HCT116 (cell line): ENCODE measurements around the gene PRR16. TPM values are rescaled to one million over a fixed set of nuclear protein-coding genes. Genes with fewer than 3 reads are reported as not detected.
A peak's percentile ranks its signal among the peaks of the same experiment; 100 is the strongest.

Experiments
- ATAC-seq: fragments of 200-7000 bp; cut with Tn5 transposase; 2 replicates; pipeline ENCODE4 v1.9.1; 2020; ENCODE audit warnings: mild to moderate bottlenecking, moderate library complexity
- BruUV-seq: library from RNA; stranded (reverse); fragments of 400-500 nt; replicated peaks from 2 replicates; lab custom pipeline; 2021; lab: Mats Ljungman, UMichigan
- CTCF ChIA-PET: fragments of 300-600 bp; sonication (Branson Sonifier 250); formaldehyde crosslinking; loops from one replicate; lab custom pipeline; 2021; ENCODE audit warnings: antibody characterized with exemption; lab: Charles Lee
- POLR2A ChIA-PET: fragments of 300-600, 350-600 bp; sonication (Branson Sonifier 250); formaldehyde crosslinking; loops from one replicate; lab custom pipeline; 2021; ENCODE audit warnings: antibody characterized with exemption; lab: Charles Lee
- RAD21 ChIA-PET, 2 experiments: fragments of 300-600 bp; sonication (Branson Sonifier 250); formaldehyde crosslinking; loops; one replicate each; lab custom pipeline; 2023; ENCODE audit warnings: low total read pairs in 2 of 2; ENCODE audit not compliant: uncharacterized antibody in 2 of 2, unreplicated experiment in 2 of 2, low non-redundant PET in 1 of 2; lab: Charles Lee
- DNase-seq: peaks from one replicate; pipeline ENCODE4 v3.0.0-alpha.2; 2010; ENCODE audit warnings: low read depth, low spot score
- H2AFZ ChIP-seq: fragments of 200-600 bp; shearing (Covaris generic), sonication (generic); 2 replicates; pipeline ENCODE4 v1.6.1; 2017; ENCODE audit warnings: low read depth, mixed run types, mixed read lengths, antibody characterized with exemption, low read length; ENCODE audit not compliant: poor library complexity, severe bottlenecking
- H3K27ac ChIP-seq: 2 replicates; pipeline ENCODE4 v1.5.1; 2012; ENCODE audit warnings: low read depth, low read length
- H3K27me3 ChIP-seq: fragments of 200-600 bp; sonication (generic); 2 replicates; pipeline ENCODE4 v1.6.1; 2016; ENCODE audit warnings: mixed run types, low read length, mixed read lengths; ENCODE audit not compliant: insufficient read depth
- H3K36me3 ChIP-seq, 2 experiments: fragments of 200-500 bp in 1 of 2; fragments of 200-600 bp in 1 of 2; sonication (Bioruptor generic) in 1 of 2; sonication (generic) in 1 of 2; 2 replicates each; pipeline versions ENCODE4 v1.5.1 to v1.6.1; 2014 to 2016; ENCODE audit warnings: low read length in 2 of 2, inconsistent platforms in 1 of 2, mixed read lengths in 1 of 2, mixed run types in 1 of 2; ENCODE audit not compliant: insufficient read depth in 2 of 2, control insufficient read depth in 1 of 2
- H3K4me1 ChIP-seq, 2 experiments: fragments of 200-600 bp in 1 of 2; sonication (generic) in 1 of 2; 2 replicates each; pipeline versions ENCODE4 v1.5.1 to v1.6.1; 2012 to 2017; ENCODE audit warnings: low read length in 2 of 2, inconsistent platforms in 1 of 2, mild to moderate bottlenecking in 1 of 2, mixed read lengths in 1 of 2, mixed run types in 1 of 2, moderate library complexity in 1 of 2; ENCODE audit not compliant: insufficient read depth in 2 of 2, control insufficient read depth in 1 of 2
- H3K4me2 ChIP-seq: fragments of 200-600 bp; sonication (generic); 2 replicates; pipeline ENCODE4 v1.6.1; 2017; ENCODE audit warnings: mixed run types, low read length, mixed read lengths
- H3K4me3 ChIP-seq, 2 experiments: fragments of 200-600 bp in 1 of 2; sonication (generic) in 1 of 2; replicated peaks in 1 of 2; 2 replicates each; pipeline ENCODE4 v1.5.1; 2011 to 2016; ENCODE audit warnings: low read length in 2 of 2, control low read depth in 1 of 2, low read depth in 1 of 2, mild to moderate bottlenecking in 1 of 2, mixed read lengths in 1 of 2, mixed run types in 1 of 2
- H3K79me2 ChIP-seq: fragments of 200-600 bp; sonication (generic); 2 replicates; pipeline ENCODE4 v1.6.1; 2017; ENCODE audit warnings: mild to moderate bottlenecking, mixed run types, low read length, moderate library complexity, mixed read lengths; ENCODE audit not compliant: insufficient read depth
- H3K9ac ChIP-seq: fragments of 200-600 bp; sonication (generic); 2 replicates; pipeline ENCODE4 v1.6.1; 2016; ENCODE audit warnings: low read length, mixed read lengths
- H3K9me2 ChIP-seq: fragments of 200-600 bp; sonication (generic), shearing (Covaris generic); 2 replicates; pipeline ENCODE4 v1.6.1; 2017; ENCODE audit warnings: mixed run types, mild to moderate bottlenecking, moderate library complexity; ENCODE audit not compliant: insufficient read depth
- H3K9me3 ChIP-seq, 2 experiments: fragments of 200-500 bp in 1 of 2; fragments of 200-600 bp in 1 of 2; sonication (Bioruptor generic) in 1 of 2; sonication (generic) in 1 of 2; 2 replicates each; pipeline ENCODE4 v1.6.1; 2014 to 2017; ENCODE audit warnings: low read length in 2 of 2, mixed read lengths in 2 of 2, inconsistent platforms in 1 of 2, low read depth in 1 of 2, mild to moderate bottlenecking in 1 of 2, mixed run types in 1 of 2, moderate library complexity in 1 of 2; ENCODE audit not compliant: control insufficient read depth in 1 of 2, insufficient read depth in 1 of 2
- H4K20me1 ChIP-seq: fragments of 200-600 bp; sonication (generic), shearing (Covaris generic); 2 replicates; pipeline ENCODE4 v1.6.1; 2017; ENCODE audit warnings: mixed run types, mild to moderate bottlenecking, moderate library complexity; ENCODE audit not compliant: insufficient read depth
- CBX3 ChIP-seq: IDR thresholded peaks from 2 replicates; pipeline ENCODE4 v1.6.1; 2012; ENCODE audit warnings: low read depth
- CEBPB ChIP-seq: IDR thresholded peaks from 2 replicates; pipeline ENCODE4 v1.6.1; 2012; ENCODE audit warnings: low read depth
- EGR1 ChIP-seq: IDR thresholded peaks from 2 replicates; pipeline ENCODE4 v1.6.1; 2012; ENCODE audit warnings: low read depth
- ELF1 ChIP-seq: IDR thresholded peaks from 2 replicates; pipeline ENCODE4 v1.6.1; 2012; ENCODE audit warnings: low read depth, borderline replicate concordance
- EZH2 ChIP-seq: fragments of 200-600 bp; sonication (generic); IDR thresholded peaks from 2 replicates; pipeline ENCODE4 v1.6.1; 2017; ENCODE audit warnings: antibody characterized with exemption, mixed run types
- EZH2phosphoT487 ChIP-seq: fragments of 200-600 bp; IDR thresholded peaks from 2 replicates; pipeline ENCODE4 v1.6.1; 2018; ENCODE audit warnings: antibody characterized with exemption, borderline replicate concordance
- JUND ChIP-seq: IDR thresholded peaks from 2 replicates; pipeline ENCODE4 v1.6.1; 2012
- POLR2A ChIP-seq: IDR thresholded peaks from 2 replicates; pipeline ENCODE4 v1.7.0; 2011; ENCODE audit warnings: borderline replicate concordance; ENCODE audit not compliant: insufficient read depth, insufficient read length; ENCODE audit errors: extremely low read depth
- POLR2AphosphoS5 ChIP-seq: IDR thresholded peaks from 2 replicates; pipeline ENCODE4 v1.6.1; 2011; ENCODE audit warnings: mild to moderate bottlenecking, low read depth, low read length, moderate library complexity
- RAD21 ChIP-seq: IDR thresholded peaks from 2 replicates; pipeline ENCODE4 v1.6.1; 2012; ENCODE audit warnings: low read depth, mild to moderate bottlenecking
- SIN3A ChIP-seq: IDR thresholded peaks from 2 replicates; pipeline ENCODE4 v1.6.1; 2012; ENCODE audit warnings: low read depth
- SP1 ChIP-seq: IDR thresholded peaks from 2 replicates; pipeline ENCODE4 v1.6.1; 2012; ENCODE audit warnings: low read depth
- SRF ChIP-seq: IDR thresholded peaks from 2 replicates; pipeline ENCODE4 v1.6.1; 2012; ENCODE audit warnings: low read depth
- TCF7L2 ChIP-seq: IDR thresholded peaks from 2 replicates; pipeline ENCODE4 v1.7.0; 2011; ENCODE audit warnings: borderline replicate concordance, inconsistent platforms; ENCODE audit not compliant: insufficient read depth, insufficient read length; ENCODE audit errors: extremely low read depth
- ZFX ChIP-seq: fragments of 450-650 bp; IDR thresholded peaks from 2 replicates; pipeline ENCODE4 v1.6.1; 2017
- ZNF274 ChIP-seq: fragments of 200-500 bp; sonication (Bioruptor generic); IDR thresholded peaks from 2 replicates; pipeline ENCODE4 v1.6.1; 2014; ENCODE audit warnings: mild to moderate bottlenecking, low read depth, low read length, inconsistent platforms
- intact Hi-C: fragments of 100-400 bp; cut with micrococcal nuclease; formaldehyde crosslinking; loops from 2 replicates; pipeline ENCODE4 v1.10.0; 2022
- total RNA-seq: library from RNA; stranded (reverse); gene quantifications from one replicate; pipeline ENCODE4 v1.2.1, GENCODE V29; 2021; ENCODE audit not compliant: unreplicated experiment
- TF ChIP-seq, protein P1 (sequence below): IDR thresholded peaks from 2 replicates; pipeline ENCODE4 v1.6.1; 2012; ENCODE audit warnings: low read depth
- TF ChIP-seq, protein P2 (sequence below), 3 experiments: fragments of 200-600 bp in 1 of 3; sonication (generic) in 1 of 3; IDR thresholded peaks in 2 of 3; conservative IDR thresholded peaks in 1 of 3; 2 replicates each; pipeline ENCODE4 v1.5.1; 2012 to 2017; ENCODE audit warnings: low read depth in 2 of 3, low read length in 2 of 3, antibody characterized with exemption in 1 of 3, borderline replicate concordance in 1 of 3, control low read depth in 1 of 3, mild to moderate bottlenecking in 1 of 3, mixed read lengths in 1 of 3, mixed run types in 1 of 3, moderate library complexity in 1 of 3; ENCODE audit not compliant: insufficient read depth in 1 of 3
- TF ChIP-seq, protein P3 (sequence below): IDR thresholded peaks from 2 replicates; pipeline ENCODE4 v1.6.1; 2012

Gene PRR16
- total RNA-seq, 1 experiment from 2014 or later: 0.42 TPM

DNA sequence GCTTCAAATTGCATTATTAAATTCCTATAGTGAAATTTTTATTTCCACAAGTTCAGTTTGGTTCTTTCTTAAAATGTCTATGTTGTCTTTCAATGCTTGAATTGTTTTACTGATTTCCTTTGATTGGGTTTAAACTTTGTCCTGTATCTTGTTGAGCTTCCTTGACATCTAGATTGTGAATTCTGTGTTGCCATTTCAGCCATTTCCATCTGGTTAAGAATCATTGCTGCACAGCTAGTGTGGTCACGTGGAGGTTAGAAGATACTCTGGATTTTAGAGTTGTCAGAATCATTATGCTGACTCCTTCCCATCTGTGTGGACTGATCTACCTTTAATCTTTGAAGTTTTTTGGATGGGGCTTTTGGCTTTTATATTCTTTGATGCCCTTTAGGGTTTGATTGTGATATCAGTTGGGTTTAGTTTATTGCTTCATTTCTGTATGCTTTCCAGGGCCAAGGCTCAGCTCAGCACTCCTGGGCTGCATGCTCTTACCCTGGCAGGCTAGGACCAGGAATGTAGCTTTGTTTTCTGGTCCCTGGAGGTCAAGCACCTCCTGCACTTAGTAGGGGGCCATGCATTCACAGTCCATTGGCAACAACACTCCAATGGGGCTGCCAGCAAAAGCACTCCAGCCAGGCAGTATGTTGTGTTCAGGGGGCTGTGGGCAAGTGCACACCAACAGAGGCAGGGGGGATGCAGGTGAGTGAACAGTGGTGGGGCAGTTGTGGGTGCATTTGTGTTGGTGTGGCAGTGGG is 141.4 kb downstream of the PRR16 start:
- H3K27ac ChIP-seq: no peak overlapping the region

DNA sequence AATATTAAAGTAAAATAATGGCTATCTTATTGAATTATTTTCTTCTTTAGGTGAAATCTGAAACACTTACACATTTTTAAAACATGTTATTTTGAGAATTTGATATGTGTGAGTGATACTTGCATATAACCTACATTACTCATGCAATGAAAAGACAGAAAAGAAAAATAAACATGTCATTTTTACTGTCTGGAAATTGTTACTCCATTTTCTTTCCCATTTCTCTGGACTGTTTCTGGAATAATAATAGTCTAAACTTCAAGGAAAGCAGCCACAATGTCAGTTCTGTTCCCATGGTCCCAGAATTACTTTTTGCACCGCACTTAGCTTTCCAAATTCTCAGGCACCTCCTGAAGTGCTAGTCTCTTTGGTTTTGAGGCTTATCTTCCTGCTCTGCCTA is 145.5 kb downstream of the PRR16 start:
- Histone ChIP-seq H3K79me2 (no peaks in the 10 kb centered on the region), H3K4me3 (no peak overlapping the region), H3K27ac (no peak overlapping the region), H3K9me3 (no peaks in the 10 kb centered on the region), H3K4me2 (no peak overlapping the region), H3K9ac (no peak overlapping the region), H3K4me1 (peaks cover 3 to 23% of the 10 kb centered on the region in 2 experiments; a peak in 3 of 4 replicates), H3K36me3 (no peaks in the 10 kb centered on the region), H2AFZ (no peak overlapping the region), H3K27me3 (no peaks in the 10 kb centered on the region), H4K20me1 (no peaks in the 10 kb centered on the region), H3K9me2 (no peaks in the 10 kb centered on the region)
- ChIA-PET CTCF (no interaction called here), RAD21 (no interaction called here), POLR2A (no interaction called here)
- no TSS peak for BruUV-seq
- intact Hi-C loops: no loop called here
- ATAC-seq: no peak
- DNase-seq: no peak
- TF ChIP-seq, protein P1, sequence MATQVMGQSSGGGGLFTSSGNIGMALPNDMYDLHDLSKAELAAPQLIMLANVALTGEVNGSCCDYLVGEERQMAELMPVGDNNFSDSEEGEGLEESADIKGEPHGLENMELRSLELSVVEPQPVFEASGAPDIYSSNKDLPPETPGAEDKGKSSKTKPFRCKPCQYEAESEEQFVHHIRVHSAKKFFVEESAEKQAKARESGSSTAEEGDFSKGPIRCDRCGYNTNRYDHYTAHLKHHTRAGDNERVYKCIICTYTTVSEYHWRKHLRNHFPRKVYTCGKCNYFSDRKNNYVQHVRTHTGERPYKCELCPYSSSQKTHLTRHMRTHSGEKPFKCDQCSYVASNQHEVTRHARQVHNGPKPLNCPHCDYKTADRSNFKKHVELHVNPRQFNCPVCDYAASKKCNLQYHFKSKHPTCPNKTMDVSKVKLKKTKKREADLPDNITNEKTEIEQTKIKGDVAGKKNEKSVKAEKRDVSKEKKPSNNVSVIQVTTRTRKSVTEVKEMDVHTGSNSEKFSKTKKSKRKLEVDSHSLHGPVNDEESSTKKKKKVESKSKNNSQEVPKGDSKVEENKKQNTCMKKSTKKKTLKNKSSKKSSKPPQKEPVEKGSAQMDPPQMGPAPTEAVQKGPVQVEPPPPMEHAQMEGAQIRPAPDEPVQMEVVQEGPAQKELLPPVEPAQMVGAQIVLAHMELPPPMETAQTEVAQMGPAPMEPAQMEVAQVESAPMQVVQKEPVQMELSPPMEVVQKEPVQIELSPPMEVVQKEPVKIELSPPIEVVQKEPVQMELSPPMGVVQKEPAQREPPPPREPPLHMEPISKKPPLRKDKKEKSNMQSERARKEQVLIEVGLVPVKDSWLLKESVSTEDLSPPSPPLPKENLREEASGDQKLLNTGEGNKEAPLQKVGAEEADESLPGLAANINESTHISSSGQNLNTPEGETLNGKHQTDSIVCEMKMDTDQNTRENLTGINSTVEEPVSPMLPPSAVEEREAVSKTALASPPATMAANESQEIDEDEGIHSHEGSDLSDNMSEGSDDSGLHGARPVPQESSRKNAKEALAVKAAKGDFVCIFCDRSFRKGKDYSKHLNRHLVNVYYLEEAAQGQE: no peak
- TF ChIP-seq POLR2AphosphoS5: no peak
- TF ChIP-seq, protein P2, sequence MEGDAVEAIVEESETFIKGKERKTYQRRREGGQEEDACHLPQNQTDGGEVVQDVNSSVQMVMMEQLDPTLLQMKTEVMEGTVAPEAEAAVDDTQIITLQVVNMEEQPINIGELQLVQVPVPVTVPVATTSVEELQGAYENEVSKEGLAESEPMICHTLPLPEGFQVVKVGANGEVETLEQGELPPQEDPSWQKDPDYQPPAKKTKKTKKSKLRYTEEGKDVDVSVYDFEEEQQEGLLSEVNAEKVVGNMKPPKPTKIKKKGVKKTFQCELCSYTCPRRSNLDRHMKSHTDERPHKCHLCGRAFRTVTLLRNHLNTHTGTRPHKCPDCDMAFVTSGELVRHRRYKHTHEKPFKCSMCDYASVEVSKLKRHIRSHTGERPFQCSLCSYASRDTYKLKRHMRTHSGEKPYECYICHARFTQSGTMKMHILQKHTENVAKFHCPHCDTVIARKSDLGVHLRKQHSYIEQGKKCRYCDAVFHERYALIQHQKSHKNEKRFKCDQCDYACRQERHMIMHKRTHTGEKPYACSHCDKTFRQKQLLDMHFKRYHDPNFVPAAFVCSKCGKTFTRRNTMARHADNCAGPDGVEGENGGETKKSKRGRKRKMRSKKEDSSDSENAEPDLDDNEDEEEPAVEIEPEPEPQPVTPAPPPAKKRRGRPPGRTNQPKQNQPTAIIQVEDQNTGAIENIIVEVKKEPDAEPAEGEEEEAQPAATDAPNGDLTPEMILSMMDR (IDR thresholded peaks at IDR 0.05 in 2 of 3, conservative IDR thresholded peaks at IDR 0.05 in 1 of 3; ENCODE audit: borderline replicate concordance in 1 of 3, insufficient read depth in 1 of 3, low read depth in 2 of 3, low read length in 2 of 3): no peak
- no peak for TF ChIP-seq RAD21
- TF ChIP-seq CEBPB: no peak
- TF ChIP-seq ZFX: no peak
- no peak for TF ChIP-seq SP1
- no peak for TF ChIP-seq POLR2A

More for the DNA sequence above, 141.4 kb downstream of the PRR16 start:
- no peaks in the 10 kb centered on the region for H3K36me3 ChIP-seq
- peak; percentile 47 for ATAC-seq
- no peaks in the 10 kb centered on the region for H4K20me1 ChIP-seq
- H3K4me1 ChIP-seq: peaks cover 4 to 20% of the 10 kb centered on the region in 2 experiments; a peak in 3 of 4 replicates
- no peak overlapping the region for H3K4me3 ChIP-seq
- TF ChIP-seq EZH2phosphoT487: no peak
- TF ChIP-seq RAD21: no peak
- TF ChIP-seq ZNF274: no peak
- TF ChIP-seq, protein P3, sequence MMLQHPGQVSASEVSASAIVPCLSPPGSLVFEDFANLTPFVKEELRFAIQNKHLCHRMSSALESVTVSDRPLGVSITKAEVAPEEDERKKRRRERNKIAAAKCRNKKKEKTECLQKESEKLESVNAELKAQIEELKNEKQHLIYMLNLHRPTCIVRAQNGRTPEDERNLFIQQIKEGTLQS: no peak
- no peak for TF ChIP-seq EGR1
- TF ChIP-seq POLR2AphosphoS5: no peak
- no peak for TF ChIP-seq SP1
- no peak for TF ChIP-seq CEBPB
- TF ChIP-seq ELF1: no peak
- no peak for TF ChIP-seq POLR2A
- no peak for TF ChIP-seq SIN3A
- no peak for TF ChIP-seq EZH2
- no peak for TF ChIP-seq TCF7L2
- TF ChIP-seq ZFX: no peak
- no peak for TF ChIP-seq CBX3
- TF ChIP-seq JUND: no peak
- TF ChIP-seq SRF: no peak
- intact Hi-C loops: no loop called here
- no peak for DNase-seq
- ChIA-PET CTCF (no interaction called here), POLR2A (no interaction called here), RAD21 (no interaction called here)
- no peaks in the 10 kb centered on the region for H3K9me2 ChIP-seq
- no peak overlapping the region for H3K9ac ChIP-seq
- H3K27me3 ChIP-seq: no peaks in the 10 kb centered on the region
- H3K9me3 ChIP-seq: no peaks in the 10 kb centered on the region
- H3K4me2 ChIP-seq: peak overlapping the region; percentile 46
- no peaks in the 10 kb centered on the region for H3K79me2 ChIP-seq
- no TSS peak for BruUV-seq
- peak overlapping the region; percentile 81 for H2AFZ ChIP-seq
